SK-N-SH treated with all-trans-retinoic acid at 6 μM for 48 hours (cell line): ENCODE data around the gene PRM3.

Source experiments
- TCF4 ChIP-seq: fragments of 250-450 bp; sonication (Bioruptor Pico); IDR thresholded peaks from 2 replicates; pipeline ENCODE4 v1.8.0; 2021; ENCODE audit warnings: mild to moderate bottlenecking, moderate library complexity, borderline replicate concordance
- ZC3H10 ChIP-seq: fragments of 250-450 bp; sonication (Bioruptor Pico); IDR thresholded peaks from 2 replicates; pipeline ENCODE4 v1.5.1; 2021; ENCODE audit warnings: mild to moderate bottlenecking, moderate library complexity
- ZNF565 ChIP-seq: fragments of 450-650 bp; formaldehyde crosslinking; conservative IDR thresholded peaks from 2 replicates; pipeline ENCODE4 v1.5.0; 2020; ENCODE audit warnings: low read depth, mild to moderate bottlenecking, moderate library complexity
- ZNF8 ChIP-seq: fragments of 450-650 bp; formaldehyde crosslinking; IDR thresholded peaks from 2 replicates; pipeline ENCODE4 v1.5.0; 2020; ENCODE audit warnings: mild to moderate bottlenecking, moderate library complexity
- TF ChIP-seq, protein P1 (sequence below): fragments of 250-450 bp; sonication (Bioruptor Pico); IDR thresholded peaks from 2 replicates; pipeline ENCODE4 v1.5.1; 2021; ENCODE audit warnings: mild to moderate bottlenecking, moderate library complexity
- TF ChIP-seq, protein P2 (sequence below): fragments of 250-450 bp; sonication (Bioruptor Pico); IDR thresholded peaks from 2 replicates; pipeline ENCODE4 v1.8.0; 2020; ENCODE audit warnings: mild to moderate bottlenecking, moderate library complexity, borderline replicate concordance
- TF ChIP-seq, protein P3 (sequence below): fragments of 250-450 bp; sonication (Bioruptor Pico); IDR thresholded peaks from 2 replicates; pipeline ENCODE4 v1.5.1; 2020; ENCODE audit warnings: low read depth, mild to moderate bottlenecking, moderate library complexity

DNA sequence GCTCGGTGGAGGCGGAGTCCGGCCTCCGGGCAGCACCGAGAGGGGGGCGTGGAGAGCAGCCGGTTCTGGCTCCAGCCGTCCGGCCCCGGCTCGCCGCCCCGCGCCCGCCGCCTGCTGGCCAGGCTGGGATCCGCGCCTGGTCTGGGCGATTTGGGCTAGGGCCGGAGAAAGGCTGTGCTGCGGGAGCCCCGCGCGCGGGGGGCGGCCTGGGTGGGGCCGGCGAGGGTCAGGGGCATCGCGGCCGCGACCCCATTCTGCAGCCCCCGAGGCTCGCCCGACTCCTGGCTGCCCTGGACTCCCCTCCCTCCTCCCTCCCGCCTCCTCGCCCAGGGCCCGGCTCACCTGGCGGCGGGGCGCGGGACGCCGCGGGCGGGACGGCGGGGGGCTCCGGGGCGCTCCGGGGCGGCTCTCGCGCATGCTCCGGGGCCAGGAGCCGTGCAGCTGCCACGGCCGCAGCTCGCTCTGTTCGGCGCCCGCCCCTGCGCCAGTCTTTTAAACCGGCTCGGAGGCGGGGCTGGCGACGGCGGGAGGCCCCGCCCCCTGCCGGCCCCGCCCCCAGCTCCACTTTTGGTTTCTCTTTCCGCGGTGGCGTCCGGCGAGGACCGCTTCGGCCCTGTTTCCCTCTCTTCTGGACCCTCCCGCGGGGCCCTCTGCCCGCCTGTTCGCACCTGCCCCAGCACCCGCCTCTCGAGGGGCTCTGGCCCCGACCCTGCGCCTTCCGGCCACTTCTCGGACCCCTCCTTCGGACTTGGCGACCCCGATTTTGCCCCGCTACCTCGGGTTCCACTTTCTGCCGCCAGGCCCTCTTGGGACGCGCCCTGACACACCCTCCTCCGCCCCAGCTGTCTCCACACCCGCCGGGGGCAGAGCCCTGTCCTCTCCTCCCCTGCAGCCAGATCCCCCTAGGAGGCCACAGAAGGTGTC lies 17.4 kb downstream of the PRM3 start, which contains the start of gene SOCS1:
- TF ChIP-seq, protein P1, sequence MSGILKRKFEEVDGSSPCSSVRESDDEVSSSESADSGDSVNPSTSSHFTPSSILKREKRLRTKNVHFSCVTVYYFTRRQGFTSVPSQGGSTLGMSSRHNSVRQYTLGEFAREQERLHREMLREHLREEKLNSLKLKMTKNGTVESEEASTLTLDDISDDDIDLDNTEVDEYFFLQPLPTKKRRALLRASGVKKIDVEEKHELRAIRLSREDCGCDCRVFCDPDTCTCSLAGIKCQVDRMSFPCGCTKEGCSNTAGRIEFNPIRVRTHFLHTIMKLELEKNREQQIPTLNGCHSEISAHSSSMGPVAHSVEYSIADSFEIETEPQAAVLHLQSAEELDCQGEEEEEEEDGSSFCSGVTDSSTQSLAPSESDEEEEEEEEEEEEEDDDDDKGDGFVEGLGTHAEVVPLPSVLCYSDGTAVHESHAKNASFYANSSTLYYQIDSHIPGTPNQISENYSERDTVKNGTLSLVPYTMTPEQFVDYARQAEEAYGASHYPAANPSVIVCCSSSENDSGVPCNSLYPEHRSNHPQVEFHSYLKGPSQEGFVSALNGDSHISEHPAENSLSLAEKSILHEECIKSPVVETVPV (CRISPR knock-in tag) = no peak
- TF ChIP-seq, protein P2, sequence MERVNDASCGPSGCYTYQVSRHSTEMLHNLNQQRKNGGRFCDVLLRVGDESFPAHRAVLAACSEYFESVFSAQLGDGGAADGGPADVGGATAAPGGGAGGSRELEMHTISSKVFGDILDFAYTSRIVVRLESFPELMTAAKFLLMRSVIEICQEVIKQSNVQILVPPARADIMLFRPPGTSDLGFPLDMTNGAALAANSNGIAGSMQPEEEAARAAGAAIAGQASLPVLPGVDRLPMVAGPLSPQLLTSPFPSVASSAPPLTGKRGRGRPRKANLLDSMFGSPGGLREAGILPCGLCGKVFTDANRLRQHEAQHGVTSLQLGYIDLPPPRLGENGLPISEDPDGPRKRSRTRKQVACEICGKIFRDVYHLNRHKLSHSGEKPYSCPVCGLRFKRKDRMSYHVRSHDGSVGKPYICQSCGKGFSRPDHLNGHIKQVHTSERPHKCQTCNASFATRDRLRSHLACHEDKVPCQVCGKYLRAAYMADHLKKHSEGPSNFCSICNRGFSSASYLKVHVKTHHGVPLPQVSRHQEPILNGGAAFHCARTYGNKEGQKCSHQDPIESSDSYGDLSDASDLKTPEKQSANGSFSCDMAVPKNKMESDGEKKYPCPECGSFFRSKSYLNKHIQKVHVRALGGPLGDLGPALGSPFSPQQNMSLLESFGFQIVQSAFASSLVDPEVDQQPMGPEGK (CRISPR knock-in tag) = no peak
- no peak for TF ChIP-seq ZNF565 (CRISPR knock-in tag)
- no peak for TF ChIP-seq ZNF8 (CRISPR knock-in tag)
- TF ChIP-seq, protein P3, sequence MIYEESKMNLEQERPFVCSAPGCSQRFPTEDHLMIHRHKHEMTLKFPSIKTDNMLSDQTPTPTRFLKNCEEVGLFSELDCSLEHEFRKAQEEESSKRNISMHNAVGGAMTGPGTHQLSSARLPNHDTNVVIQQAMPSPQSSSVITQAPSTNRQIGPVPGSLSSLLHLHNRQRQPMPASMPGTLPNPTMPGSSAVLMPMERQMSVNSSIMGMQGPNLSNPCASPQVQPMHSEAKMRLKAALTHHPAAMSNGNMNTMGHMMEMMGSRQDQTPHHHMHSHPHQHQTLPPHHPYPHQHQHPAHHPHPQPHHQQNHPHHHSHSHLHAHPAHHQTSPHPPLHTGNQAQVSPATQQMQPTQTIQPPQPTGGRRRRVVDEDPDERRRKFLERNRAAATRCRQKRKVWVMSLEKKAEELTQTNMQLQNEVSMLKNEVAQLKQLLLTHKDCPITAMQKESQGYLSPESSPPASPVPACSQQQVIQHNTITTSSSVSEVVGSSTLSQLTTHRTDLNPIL = no peak
- no peak for TF ChIP-seq TCF4 (CRISPR knock-in tag)
- TF ChIP-seq ZC3H10 = peak; percentile 28; the same call in 1 of the 2 replicates
